GM19372 (cell line): Measurements from ENCODE around the gene CCDC88C.
A peak's percentile ranks its signal among the peaks of the same experiment; 100 is the strongest.

Experiments
- ATAC-seq: cut with Tn5 transposase; IDR thresholded peaks from one replicate; pipeline ENCODE4 v1.9.1; 2021; ENCODE audit warnings: mild to moderate bottlenecking, low read depth, moderate library complexity; ENCODE audit not compliant: unreplicated experiment

The CCDC88C gene

GRCh38 chr14:91380610-91381371 is 36.8 kb downstream of the CCDC88C start:
- ATAC-seq, result no peak

DNA sequence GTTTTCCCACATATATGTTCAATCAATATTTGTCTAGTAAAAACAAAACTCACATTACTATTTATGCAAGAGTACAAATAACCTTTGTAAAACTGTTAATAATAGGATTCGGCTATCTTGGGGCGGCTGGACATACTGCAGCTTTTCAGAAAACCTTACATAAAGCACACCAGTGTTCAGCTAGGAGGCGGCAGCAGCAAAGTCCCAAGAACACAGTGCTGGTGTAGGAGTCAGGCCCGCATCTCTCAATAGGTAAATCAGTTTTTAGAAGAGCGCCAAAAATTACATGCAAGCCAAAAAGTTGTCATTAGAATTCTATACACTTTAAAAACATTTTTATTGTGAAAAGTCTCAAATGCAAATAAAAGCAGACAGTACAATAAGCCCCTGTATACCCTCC is 37.5 kb downstream of the CCDC88C start:
- ATAC-seq, result no peak

DNA sequence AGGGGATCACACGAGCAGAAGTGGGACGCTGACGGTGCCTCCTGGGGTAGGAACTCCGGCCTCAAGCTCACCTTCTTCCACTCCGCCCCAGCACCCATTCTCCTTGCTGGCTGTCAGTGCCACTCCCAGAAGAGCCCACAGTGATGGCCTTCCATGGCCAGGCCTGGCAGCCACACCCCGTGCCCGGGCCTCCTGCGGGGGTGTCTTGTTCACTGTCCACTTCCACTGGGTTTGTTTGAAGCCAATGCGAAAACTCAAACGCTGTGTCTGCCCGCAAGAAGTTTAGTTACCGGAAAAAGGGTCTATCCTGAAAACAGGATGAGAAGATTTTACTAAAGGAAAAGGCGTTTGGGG is 38.1 kb downstream of the CCDC88C start:
- no peak for ATAC-seq

DNA sequence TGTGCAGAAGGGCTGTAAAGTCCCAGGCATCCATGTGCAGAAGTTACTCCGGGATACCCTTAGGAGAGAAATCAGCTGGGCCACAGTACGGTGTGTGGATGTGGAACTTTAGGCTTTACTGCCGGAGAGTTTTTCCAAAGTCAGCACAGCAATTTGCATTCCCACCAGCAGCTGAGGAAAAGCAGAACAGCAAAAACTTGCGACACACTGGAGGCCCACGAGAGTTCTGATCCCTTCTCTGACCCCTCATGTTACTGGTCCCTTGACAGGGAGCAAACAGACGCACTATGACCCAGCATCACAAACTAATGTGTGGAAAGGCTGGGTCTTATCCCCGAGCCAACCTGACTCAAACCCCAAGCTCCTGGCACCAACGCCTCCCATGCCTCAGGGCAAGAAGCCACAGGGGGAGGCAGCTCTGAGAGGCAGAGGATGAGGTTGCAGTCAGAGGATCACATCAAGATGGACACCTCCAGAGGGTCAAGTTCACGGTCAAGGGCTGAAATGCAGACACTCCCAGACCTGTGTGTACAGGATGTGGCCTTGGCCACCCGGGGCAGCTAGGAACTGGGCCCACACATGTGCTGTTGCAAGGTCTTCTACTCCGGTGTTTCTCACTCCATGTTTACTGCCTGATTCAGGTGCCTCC is 38.6 kb downstream of the CCDC88C start:
- ATAC-seq, result no peak

DNA sequence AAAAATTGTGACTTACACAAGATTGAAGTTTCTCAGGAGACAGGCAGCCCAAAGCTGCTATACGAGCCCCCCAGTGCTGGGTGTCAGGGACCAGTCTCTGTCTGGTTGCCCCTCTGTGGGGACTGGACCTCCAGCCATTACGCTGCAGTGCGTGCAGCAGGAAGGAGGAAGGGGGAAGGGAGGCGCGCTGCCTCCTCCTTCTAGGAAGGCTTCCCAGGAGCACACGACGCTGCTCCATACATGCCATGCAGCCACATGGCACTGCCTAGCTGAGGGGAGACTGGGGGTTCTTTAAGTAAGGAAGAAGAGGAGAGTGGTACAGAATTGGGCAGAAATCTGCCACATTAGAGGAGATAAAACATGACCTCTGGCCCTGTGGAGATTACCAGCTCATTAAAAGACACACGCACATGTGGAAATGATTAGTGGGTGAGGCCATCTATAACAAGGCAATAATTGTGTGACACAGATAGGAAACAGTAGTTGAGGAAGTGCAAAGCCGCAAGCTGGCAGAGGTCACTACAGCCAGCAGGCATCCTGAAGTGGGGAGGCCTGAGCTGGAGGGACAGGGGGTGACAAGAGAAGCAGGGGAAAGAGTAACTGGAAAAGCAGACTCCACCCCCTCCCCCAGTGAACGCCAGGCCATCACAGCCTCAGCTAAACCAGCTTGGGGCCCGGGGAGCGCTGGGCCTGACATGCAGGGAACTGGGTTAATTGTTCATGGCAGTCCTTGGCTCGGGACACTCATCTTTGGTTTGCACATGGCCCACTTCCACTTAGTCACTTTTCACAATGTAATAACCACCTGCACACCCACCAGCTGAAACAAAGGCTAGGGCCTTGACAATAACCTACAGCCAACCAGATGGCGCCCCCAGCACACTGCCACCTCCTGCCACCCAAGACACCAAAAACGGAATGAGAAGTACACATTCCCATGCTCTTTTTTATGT is 39.6 kb downstream of the CCDC88C start:
- ATAC-seq, result no peak

DNA sequence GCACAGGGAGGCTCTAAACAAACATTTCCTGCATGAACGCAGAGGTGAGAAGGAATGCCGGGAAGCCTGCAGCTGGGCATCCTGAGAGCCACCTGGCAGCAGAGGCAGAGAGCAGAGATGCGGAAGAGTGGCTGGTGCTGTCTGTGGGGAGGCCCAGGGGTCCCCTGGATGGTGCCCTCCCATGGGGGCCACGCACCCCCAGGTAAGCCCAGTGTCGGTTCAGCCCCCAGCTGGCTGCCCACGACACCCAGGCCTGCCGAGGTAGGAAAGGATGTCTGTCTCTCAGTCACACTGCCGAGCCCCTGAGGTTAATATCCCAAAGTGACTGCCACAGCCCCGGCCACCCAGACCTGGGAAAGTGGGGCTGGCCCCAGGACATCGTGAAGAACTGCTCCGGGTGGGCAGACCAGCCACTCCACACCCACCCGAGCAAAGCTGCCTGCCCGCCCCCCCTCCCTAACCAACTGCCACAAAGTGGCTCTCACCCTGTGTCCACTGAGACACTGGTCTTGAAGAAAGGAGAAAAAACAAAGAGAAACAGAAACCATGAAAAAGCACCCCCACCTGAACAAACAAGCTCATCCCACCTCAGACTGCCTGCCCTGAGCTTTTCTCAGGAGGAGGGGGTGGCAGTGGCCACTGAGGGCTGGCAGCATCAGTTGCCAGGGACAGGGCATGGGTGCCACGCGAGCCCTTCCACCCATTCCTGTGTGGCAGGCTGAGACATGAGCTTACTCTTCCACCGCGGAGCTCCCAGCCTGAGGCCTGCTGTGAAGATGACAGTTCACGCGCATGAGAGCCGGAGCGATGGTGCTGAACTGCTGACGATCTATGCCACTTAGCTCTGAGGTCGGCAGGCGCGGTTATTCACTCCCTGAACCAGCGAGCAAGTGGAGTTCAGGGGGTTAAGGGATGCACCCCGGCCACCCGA is 40.8 kb downstream of the CCDC88C start:
- no peak for ATAC-seq

DNA sequence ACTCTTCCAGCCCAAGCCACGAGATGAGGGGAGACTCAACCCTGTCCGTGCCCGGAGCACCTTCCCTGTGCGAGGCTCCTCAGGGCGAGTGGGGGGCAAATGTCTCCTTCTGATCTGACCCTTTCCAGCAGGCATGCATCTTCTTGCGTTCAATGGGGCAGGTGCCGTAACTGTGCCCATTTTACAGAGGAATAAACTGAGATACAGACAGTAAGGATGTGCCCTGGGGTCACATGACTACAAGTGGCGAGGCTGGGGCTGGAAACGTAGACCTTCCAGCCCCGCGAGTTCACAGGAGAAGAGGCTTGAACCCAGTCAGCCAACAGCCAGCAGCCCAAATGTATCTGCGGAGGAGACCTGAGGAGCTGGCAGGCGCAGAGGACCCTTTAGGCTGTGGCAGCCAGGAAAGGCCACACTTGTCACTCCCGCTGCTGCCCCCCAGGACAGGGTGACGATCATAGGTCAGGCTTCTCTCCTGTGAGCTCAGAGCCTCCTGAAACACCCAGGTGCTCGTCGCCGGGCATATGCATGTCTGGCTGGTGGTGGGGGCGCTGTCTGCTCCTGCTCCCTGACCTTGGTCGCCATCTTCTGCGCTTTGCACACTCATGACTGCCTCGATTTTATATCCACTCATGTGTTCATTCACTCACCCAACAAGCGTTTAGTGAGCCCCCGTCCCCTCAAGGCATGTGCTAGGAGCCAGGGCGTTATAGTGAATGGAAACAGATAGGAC is 41.7 kb downstream of the CCDC88C start:
- ATAC-seq, result no peak

- ATAC-seq, result no peak
Measured at GRCh38 chr14:91374879-91375702, 42.5 kb downstream of the CCDC88C start.

- no peak for ATAC-seq
Measured at GRCh38 chr14:91374287-91374878, 43.2 kb downstream of the CCDC88C start.

DNA sequence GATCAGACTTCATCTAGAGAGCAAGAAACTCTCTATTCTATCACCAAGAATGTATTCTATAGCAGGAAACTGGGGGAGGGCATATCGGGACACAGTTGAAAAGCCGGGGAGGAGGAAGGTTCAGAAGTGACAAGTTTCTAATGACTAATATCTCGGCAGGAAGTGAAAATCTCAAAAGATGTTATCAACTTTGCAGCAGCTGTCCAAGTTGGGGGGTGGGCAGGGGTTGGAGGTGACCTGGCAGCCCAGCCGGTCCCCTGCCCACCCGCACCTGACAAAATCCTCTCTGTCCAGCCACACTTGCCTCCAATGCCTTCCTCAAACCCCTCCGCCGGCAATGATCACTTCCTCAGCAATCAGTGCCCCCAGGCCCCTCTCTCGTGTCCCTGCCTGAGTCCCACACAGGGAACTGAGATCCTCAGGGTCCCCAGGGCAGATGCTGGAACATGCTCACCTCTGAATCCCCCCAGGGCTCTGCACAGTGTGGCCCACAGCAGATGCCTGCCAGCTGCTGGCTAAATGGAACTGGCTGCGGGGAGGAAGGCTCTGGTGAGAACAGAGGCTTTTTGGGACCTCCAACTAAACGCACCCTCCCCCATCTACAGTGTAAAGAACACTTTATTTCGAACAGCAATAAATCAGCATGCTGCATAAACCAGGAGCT is 43.9 kb downstream of the CCDC88C start:
- ATAC-seq, result peak; percentile 56

- ATAC-seq, result peak; percentile 8
Measured at GRCh38 chr14:91372671-91373495, 44.7 kb downstream of the CCDC88C start.

DNA sequence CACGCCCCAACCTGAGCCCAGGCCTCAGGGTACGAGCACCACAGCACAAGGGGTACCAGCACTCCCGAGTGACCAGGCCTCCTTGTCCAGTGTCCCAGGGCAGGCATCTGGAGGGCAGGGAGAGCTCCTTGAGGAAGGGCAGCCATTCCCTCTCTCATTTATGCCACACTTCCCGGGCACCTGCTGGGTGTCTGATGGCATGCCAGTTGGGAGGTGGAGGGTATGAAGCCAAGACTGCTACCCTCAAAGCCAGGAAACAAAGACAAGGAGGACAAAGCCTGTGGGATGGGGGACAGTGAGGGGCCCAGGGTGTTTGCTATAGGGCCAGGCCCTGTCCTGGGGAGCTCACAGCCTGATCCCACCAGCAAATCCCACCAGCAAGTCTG is 45.6 kb downstream of the CCDC88C start:
- no peak for ATAC-seq

GRCh38 chr14:91371011-91371989 is 46.3 kb downstream of the CCDC88C start:
- ATAC-seq, result no peak

- ATAC-seq, result no peak
Measured at GRCh38 chr14:91369628-91370445, 47.8 kb downstream of the CCDC88C start.
